ENCODE measurements around the gene GATAD2A.

DNA sequence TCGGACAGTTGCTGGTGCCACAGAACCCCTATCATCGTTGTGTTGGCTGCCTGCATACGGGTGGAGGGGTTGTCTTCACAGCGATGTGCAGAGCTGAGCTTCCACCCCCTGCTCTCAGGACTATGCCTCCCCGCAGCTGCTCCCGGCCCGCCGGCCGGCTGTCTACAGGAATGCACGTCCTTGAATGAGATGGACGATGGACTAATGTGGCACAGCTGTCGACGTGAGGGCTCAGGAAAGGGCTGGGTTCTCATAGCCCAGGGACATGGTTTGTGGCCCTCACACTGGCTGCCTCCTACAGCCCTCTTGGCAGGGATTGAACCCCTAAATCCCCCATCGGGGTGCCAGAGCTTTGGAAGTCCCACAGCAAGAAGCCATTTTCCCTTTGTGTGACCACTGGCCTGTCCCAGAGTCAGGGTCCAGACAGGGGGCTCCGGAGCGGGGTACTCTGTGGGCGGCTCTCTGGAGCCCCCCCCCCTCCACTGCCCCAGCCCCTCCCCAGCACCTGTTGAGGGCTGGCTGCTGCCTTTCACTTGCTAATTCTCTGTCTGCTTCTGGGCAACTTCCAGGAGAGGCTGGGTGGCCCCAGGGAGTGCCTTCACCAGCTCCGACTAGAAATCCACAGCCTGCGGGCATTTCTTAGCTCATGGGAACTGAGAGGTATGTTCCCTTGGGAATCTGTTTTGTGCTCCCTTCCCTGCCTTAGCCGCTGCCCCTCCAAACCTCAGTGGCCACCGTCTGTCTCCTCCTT, 69.7 kb downstream of the GATAD2A start:
- TF ChIP-seq, protein P1, sequence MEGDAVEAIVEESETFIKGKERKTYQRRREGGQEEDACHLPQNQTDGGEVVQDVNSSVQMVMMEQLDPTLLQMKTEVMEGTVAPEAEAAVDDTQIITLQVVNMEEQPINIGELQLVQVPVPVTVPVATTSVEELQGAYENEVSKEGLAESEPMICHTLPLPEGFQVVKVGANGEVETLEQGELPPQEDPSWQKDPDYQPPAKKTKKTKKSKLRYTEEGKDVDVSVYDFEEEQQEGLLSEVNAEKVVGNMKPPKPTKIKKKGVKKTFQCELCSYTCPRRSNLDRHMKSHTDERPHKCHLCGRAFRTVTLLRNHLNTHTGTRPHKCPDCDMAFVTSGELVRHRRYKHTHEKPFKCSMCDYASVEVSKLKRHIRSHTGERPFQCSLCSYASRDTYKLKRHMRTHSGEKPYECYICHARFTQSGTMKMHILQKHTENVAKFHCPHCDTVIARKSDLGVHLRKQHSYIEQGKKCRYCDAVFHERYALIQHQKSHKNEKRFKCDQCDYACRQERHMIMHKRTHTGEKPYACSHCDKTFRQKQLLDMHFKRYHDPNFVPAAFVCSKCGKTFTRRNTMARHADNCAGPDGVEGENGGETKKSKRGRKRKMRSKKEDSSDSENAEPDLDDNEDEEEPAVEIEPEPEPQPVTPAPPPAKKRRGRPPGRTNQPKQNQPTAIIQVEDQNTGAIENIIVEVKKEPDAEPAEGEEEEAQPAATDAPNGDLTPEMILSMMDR (conservative IDR thresholded peaks at IDR 0.05 in 1 of 2, IDR thresholded peaks at IDR 0.05 in 1 of 2; ENCODE audit: extremely low read depth in 1 of 2, insufficient read depth in 1 of 2, low read depth in 1 of 2, low read length in 2 of 2): no peak
- TF ChIP-seq EZH2 (IDR thresholded peaks at IDR 0.05; ENCODE audit: borderline replicate concordance, low read length): no peak

Measured in mammary epithelial cell (primary cell).